ENCODE data around the gene OR1Q1. TPM values are rescaled to one million over a fixed set of nuclear protein-coding genes. Genes with fewer than 3 reads are reported as not detected.
"Not testable (repeated sequence)": the region's sequence is repeated elsewhere in the genome, so short reads cannot be mapped to it uniquely, and the experiment has no call there.

OR1Q1 gene
- total and polyA plus RNA-seq, 11 donors, result not detected

DNA sequence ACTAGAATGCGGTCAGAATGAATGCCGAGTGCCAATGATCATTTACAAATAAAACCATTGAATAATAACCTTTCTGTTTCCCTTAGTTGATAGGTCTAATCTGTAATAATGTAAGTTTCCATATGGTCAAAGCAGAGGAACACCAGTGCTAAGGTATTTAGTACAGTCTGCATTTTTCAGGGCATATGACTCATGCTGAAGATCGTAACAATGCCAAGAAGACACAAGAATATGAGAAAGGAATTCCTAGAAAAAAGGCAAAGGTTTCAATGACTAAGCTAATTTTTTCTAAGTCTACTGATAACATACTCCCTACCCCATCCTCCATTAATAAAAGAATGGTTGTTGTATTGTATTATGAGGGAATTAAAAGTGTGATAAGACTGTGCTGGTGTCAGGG, 34.2 kb upstream of the OR1Q1 start:
- DNase-seq, result no peak
- intact Hi-C loops (cut with DNase I), result no loop called here

DNA sequence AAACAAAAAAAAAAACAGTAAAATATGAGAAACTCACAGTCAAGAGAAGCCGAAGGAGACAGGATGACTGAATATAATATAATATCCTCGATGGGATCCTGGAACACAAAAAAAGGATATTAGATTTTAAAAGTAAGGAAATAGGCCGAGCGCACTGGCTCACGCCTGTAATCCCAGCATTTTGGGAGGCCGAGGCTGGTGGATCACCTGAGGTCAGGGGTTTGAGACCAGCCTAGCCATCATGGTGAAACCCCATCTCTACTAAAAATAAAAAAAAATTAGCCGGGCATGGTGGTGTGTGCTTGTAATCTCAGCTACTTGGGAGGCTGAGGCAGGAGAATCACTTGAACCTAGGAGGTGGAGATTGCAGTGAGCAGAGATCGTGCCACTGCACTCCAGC, 31.3 kb upstream of the OR1Q1 start, which contains the start of gene OR1L8:
OR1L8 (minus strand) TSS at position 101 of the 400 bp plus-strand sequence. CDS start 14,907 bp downstream, outside the sequence.
- 80 to 84% (median 83%) methylated on average over 8 of the region's 8 CpGs for WGBS, 4 donors
- H3K27me3 ChIP-seq; ATAC-seq; H3K27ac ChIP-seq; H3K4me1 ChIP-seq; H3K4me3 ChIP-seq; H3K9me3 ChIP-seq; H3K36me3 ChIP-seq; DNase-seq; intact Hi-C loops (cut with DNase I): not testable (repeated sequence)

More for the DNA sequence above, 34.2 kb upstream of the OR1Q1 start:
- H3K4me1 ChIP-seq, result no peaks in the 10 kb centered on the region
- no peak for ATAC-seq
- WGBS, 4 donors, result 78 to 85% (median 81%) methylated on average over 3 of the region's 3 CpGs
- TF ChIP-seq, protein P1, sequence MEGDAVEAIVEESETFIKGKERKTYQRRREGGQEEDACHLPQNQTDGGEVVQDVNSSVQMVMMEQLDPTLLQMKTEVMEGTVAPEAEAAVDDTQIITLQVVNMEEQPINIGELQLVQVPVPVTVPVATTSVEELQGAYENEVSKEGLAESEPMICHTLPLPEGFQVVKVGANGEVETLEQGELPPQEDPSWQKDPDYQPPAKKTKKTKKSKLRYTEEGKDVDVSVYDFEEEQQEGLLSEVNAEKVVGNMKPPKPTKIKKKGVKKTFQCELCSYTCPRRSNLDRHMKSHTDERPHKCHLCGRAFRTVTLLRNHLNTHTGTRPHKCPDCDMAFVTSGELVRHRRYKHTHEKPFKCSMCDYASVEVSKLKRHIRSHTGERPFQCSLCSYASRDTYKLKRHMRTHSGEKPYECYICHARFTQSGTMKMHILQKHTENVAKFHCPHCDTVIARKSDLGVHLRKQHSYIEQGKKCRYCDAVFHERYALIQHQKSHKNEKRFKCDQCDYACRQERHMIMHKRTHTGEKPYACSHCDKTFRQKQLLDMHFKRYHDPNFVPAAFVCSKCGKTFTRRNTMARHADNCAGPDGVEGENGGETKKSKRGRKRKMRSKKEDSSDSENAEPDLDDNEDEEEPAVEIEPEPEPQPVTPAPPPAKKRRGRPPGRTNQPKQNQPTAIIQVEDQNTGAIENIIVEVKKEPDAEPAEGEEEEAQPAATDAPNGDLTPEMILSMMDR (IDR thresholded peaks at IDR 0.05), result no peak
- no peak for TF ChIP-seq POLR2A (IDR thresholded peaks at IDR 0.05)
- H3K27ac ChIP-seq, result no peak overlapping the region
- peaks cover 0 to 13% (median 0%) of the 10 kb centered on the region in 12 donors for H3K9me3 ChIP-seq
- H3K36me3 ChIP-seq, result no peaks in the 10 kb centered on the region
- H3K27me3 ChIP-seq, result no peaks in the 10 kb centered on the region
- H3K4me3 ChIP-seq, result no peak overlapping the region

DNA sequence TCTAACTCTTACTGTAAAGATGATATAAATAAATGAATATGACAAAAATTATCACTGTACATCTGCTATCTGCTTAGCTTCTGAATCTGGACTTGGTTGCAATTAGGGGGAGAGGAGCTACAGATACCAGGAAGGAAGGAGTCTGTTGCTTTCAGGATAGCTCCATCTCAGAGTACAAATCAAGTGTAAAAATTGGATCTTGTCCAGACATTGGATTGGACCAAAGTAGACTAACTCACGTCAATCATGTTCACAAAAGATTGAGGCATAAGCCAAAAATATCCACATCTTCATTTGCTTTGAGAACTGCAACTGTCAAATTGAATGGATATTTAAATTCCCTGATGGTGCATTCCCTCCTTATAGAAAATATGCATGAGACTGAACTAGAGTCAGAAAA, 8.8 kb upstream of the OR1Q1 start:
- H3K27me3 ChIP-seq, result no peaks in the 10 kb centered on the region
- DNase-seq (no peak), ATAC-seq (no peak)
- no peak overlapping the region for H3K4me3 ChIP-seq
- no peak overlapping the region for H3K27ac ChIP-seq
- 17 to 29% (median 25%) methylated on average over 1 of the region's 1 CpG for WGBS, 4 donors
- H3K9me3 ChIP-seq, result peaks cover 0 to 8% (median 0%) of the 10 kb centered on the region in 12 donors
- intact Hi-C loops (cut with DNase I), result no loop called here
- no peaks in the 10 kb centered on the region for H3K4me1 ChIP-seq
- TF ChIP-seq, protein P1 (IDR thresholded peaks at IDR 0.05), result no peak
- TF ChIP-seq POLR2A (IDR thresholded peaks at IDR 0.05), result no peak
- H3K36me3 ChIP-seq, result no peaks in the 10 kb centered on the region

DNA sequence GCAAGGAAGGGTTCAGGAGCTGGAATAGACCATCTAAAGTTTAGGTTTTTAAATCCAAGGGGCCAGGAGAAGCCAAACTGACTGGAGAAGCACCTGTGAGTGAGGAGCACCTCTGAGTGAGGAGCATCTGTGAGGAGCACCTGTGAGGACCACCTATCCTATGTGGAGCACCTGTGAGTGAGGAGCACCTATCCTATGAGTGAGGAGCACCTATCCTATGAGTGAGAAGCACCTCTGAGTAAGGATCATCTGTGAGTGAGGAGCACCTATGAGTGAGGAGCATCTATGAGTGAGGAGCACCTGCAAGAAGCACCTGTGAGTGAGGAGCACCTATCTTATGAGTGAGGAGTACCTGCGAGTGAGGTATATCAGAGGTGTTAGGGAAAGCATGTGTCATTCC, 8.0 kb upstream of the OR1Q1 start:
- intact Hi-C loops (cut with DNase I), result no loop called here
- no peaks in the 10 kb centered on the region for H3K36me3 ChIP-seq
- H3K9me3 ChIP-seq, result peaks cover 0 to 4% (median 0%) of the 10 kb centered on the region in 12 donors
- TF ChIP-seq POLR2A (IDR thresholded peaks at IDR 0.05), result no peak
- TF ChIP-seq, protein P1 (IDR thresholded peaks at IDR 0.05), result no peak
- DNase-seq, result no peak
- H3K4me3 ChIP-seq, result no peak overlapping the region
- WGBS, 4 donors, result 71 to 82% (median 75%) methylated on average over 1 of the region's 1 CpG
- H3K27me3 ChIP-seq, result no peaks in the 10 kb centered on the region
- H3K4me1 ChIP-seq, result no peaks in the 10 kb centered on the region
- ATAC-seq, result no peak
- H3K27ac ChIP-seq, result no peak overlapping the region

DNA sequence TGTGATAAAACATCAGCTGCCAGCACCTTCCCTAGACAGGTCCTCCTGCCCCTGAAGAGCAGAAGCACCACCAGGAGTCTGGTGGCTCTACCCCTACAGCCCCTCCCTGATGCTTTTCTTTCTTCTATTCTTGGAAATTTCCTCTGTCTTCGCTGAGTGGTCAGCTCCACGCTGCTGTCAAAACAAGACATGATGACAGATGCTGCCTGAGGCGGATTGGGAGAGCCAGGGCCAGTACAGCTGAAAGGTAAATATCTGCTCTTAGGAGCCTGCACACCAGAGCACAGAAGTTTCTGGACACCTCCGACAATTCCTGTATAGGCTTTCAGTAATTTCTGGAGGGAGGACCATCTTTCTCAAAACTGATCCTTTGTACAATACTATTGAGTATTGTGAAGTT, 4.7 kb upstream of the OR1Q1 start:
- WGBS, 4 donors, result 54 to 61% (median 58%) methylated on average over 4 of the region's 4 CpGs
- no peaks in the 10 kb centered on the region for H3K36me3 ChIP-seq
- intact Hi-C loops (cut with DNase I), result no loop called here
- ATAC-seq, result no peak
- H3K27me3 ChIP-seq, result no peaks in the 10 kb centered on the region
- no peak overlapping the region for H3K4me3 ChIP-seq
- DNase-seq, result no peak
- no peak overlapping the region for H3K27ac ChIP-seq
- TF ChIP-seq, protein P1 (IDR thresholded peaks at IDR 0.05), result no peak
- no peak for TF ChIP-seq POLR2A (IDR thresholded peaks at IDR 0.05)
- no peaks in the 10 kb centered on the region for H3K9me3 ChIP-seq
- no peaks in the 10 kb centered on the region for H3K4me1 ChIP-seq
